Cortex of kidney (tissue), 1 donor: ENCODE data around the gene ADGRL3.

Source experiments
- DNase-seq: peaks from one replicate; lab custom pipeline; 2025; lab: John Stamatoyannopoulos, UW

ADGRL3 gene

DNA sequence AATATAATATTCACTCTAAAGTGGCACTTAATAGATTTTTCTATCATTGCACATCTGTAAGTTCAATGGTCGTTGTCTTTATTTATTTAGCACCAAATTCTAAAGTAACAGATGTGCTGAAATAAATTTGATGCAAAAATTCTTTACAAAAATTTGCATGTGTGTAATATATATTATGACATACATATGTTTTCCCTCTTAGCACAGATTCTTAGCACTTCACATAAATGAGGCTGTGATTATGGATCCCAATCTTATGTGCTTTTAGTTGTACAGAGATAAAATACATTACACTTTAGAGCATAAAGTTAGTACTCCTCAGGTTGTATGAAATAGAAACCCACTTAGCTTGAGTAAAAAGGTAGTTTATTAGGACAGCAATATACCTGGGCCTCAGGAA is 915.1 kb downstream of the ADGRL3 start:
- no peak for DNase-seq

DNA sequence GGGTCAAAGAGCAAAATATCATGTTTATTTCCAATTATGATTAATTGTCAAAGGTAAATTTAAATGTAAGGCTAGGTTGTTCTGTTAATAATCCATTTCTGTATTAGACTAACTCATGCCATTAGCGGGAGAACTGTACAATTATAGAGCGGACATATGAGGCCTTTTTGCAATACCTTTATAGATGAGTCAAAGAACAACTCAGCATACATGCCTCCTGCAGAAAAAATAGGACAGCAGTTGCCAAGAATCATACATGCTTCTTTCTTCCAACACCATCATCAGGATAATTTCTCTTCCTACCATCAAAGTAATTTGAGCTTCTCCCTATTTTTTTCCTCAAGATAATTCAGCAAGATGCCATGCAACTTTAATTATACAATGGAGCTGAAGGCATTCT is 917.8 kb downstream of the ADGRL3 start:
- DNase-seq = no peak

DNA sequence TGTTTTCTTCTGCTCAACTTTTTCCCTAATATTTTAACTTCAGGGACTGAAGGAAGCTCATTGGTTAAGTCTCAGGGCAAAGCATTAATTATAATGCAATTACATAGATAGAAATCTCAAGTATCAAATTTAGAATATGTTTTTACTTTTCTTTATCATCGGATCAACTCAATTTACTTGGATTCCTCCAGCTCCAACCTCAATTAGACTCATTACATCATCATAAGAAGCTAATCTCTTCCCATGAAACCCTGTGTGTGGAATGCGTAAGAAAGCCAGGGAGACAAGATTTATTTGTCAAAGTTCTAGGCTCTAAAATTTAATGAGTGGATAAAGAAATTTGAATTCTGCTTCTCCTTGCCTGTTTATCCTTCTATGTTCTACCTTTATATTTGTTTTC is 918.4 kb downstream of the ADGRL3 start:
- no peak for DNase-seq

DNA sequence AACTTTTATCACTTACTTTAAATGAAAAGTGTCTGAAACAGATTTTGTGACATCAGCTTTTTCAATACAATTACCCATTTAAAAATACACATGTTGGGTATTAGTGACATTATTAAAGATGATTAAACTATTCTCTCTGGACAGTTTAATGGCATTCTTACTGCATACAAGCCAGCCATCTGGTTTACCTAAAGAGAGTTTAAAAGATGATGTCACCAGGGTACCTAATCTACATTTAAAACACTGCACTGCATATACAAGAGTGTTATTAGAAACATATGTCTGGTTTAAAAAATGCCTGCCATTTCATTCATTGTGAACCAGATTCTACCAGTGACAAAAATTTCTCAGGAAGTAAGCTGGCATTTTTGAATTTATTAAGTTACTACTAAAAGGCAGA is 919.1 kb downstream of the ADGRL3 start:
- no peak for DNase-seq

DNA sequence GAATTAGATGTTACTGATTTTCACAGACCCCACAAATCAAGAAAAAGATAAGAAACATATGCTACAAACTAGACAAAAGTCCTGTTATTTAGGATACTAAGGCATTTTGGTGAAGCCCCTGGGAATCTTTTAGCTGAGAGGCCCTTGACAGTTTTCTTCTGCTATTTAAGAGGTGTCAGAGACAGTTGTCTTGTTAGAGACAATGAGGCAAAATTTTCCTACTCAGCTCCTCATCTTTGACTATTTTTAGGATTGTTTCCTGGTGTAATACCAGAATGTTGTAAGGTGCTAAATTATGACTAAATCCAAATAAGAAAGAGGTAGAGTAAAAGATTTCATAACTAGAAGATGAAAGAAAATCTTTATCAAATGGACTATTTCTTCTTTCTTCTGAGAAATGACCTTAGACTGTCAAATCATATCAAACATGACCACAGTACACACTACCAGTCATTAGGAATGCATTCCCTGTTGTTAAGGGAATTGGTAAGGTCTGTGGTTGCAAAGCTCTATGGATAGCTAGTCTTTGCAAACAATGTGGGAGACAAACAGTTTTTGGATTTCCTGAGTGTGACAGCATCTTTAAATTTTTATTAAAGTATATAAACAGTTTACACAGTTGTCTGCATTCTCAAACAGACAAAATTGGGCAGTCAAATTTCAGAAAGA is 926.1 kb downstream of the ADGRL3 start:
- DNase-seq = no peak
